ENCODE data around the gene FPR2. TPM values are rescaled to one million over a fixed set of nuclear protein-coding genes. Genes with fewer than 3 reads are reported as not detected.
A peak's percentile ranks its signal among the peaks of the same experiment; 100 is the strongest.

Gene FPR2
- total RNA-seq (1 to 10 TPM in 1 of 2 donors, under 1 TPM in 1; 0.33 to 5.6 TPM), polyA plus RNA-seq (ENCODE audit: insufficient read length in 2 of 2) (not detected)
- long read RNA-seq, donor 1, result 0 reads
- long read RNA-seq, donor 2, result 0 reads
- long read RNA-seq, donor 3, result 0 reads
- long read RNA-seq, donor 4, result 0 reads

- no peaks in the 10 kb centered on the region for H3K36me3 ChIP-seq (ENCODE audit: control insufficient read depth, insufficient read depth, low read length)
- WGBS (ENCODE audit: insufficient coverage), result 79% methylated on average over 3 of the region's 8 CpGs
- no peak for DNase-seq (ENCODE audit: low read depth in 4 of 6, low spot score in 6 of 6)
- no peaks in the 10 kb centered on the region for H3K9me3 ChIP-seq (ENCODE audit: control insufficient read depth, insufficient read depth, low read length)
- H3K27ac ChIP-seq (ENCODE audit: low read depth, low read length), result no peak within 1 kb of the TSS
- no peaks in the 10 kb centered on the region for H3K27me3 ChIP-seq (ENCODE audit: control insufficient read depth, insufficient read depth, low read length)
- no peaks in the 10 kb centered on the region for H3K4me1 ChIP-seq (ENCODE audit: control insufficient read depth, insufficient read depth, low read length)
- no peak within 1 kb of the TSS for H3K4me3 ChIP-seq (ENCODE audit: low read depth, low read length)
These were observed at the start of gene FPR2 for GRCh38 chr19:51760697-51761356. Gene FPR2 (plus strand): TSS chr19:51761180. CDS start chr19:51768659, 7,479 bp downstream.

DNA sequence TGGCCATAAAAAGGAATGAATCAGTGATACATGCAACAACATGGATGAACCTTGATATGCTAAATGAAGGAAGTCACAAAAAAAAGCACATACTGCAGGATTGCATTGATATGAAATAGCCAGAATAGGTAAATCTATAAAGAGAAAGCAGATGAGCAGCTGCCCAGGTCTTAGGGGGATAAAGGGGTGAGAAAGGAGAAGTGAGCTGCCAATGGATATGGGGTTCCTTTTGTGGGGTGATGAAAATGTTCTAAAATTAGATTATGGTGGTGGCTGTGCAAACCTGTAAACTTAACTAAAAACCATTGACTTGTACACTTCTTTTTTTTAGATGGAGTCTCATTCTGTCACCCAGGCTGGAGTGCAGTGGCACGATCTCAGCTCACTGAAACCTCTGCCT lies 49.3 kb upstream of the FPR2 start:
- Histone ChIP-seq H3K9me3 (ENCODE audit: control insufficient read depth, insufficient read depth, low read length) (no peaks in the 10 kb centered on the region), H3K27me3 (ENCODE audit: control insufficient read depth, insufficient read depth, low read length) (no peaks in the 10 kb centered on the region), H3K4me1 (ENCODE audit: control insufficient read depth, insufficient read depth, low read length) (no peaks in the 10 kb centered on the region), H3K27ac (ENCODE audit: low read depth, low read length) (no peak overlapping the region), H3K4me3 (ENCODE audit: low read depth, low read length) (no peak overlapping the region), H3K36me3 (ENCODE audit: control insufficient read depth, insufficient read depth, low read length) (peaks cover 15% of the 10 kb centered on the region)
- no peak for DNase-seq (ENCODE audit: low read depth in 4 of 6, low spot score in 6 of 6)
- WGBS (ENCODE audit: insufficient coverage), result 100% methylated on average over 1 of the region's 1 CpG

DNA sequence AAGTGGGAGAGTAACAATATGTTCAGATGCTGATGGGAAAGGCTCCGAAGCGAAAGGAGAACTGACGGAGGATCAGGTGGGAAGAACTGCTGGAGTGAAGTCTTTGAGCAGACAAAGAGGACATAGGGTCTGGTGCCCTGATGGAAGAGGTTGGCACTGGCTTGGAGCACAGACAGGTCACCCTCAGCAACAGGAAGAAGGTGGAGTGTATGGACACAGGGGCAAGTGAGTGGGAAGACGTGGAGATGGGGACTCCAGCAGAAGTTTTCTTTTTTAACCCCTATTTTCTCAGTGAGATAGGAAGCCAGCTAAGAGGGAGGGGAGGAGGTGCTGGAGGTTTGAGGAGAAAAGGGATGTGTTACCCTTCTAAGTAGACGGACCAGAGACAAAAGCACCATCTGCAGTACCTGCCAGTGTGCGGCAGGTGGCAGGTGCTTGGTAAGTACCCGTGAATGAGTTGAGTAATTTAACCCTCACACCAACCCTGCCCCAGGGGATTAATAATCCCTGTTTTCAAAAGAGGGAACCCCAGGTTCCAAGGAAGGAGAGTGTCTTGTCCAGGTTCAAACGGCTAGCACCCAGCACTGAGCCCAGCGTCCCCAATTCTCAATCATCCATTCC lies 48.4 kb upstream of the FPR2 start:
- H3K36me3 ChIP-seq (ENCODE audit: control insufficient read depth, insufficient read depth, low read length), result peaks cover 12% of the 10 kb centered on the region
- 89% methylated on average over 3 of the region's 9 CpGs for whole genome bisulfite sequencing (ENCODE audit: insufficient coverage)
- no peaks in the 10 kb centered on the region for H3K9me3 ChIP-seq (ENCODE audit: control insufficient read depth, insufficient read depth, low read length)
- no peaks in the 10 kb centered on the region for H3K27me3 ChIP-seq (ENCODE audit: control insufficient read depth, insufficient read depth, low read length)
- no peak overlapping the region for H3K27ac ChIP-seq (ENCODE audit: low read depth, low read length)
- peak in 1 of 6 donors; percentile 38 for DNase-seq (ENCODE audit: low read depth in 4 of 6, low spot score in 6 of 6)
- no peaks in the 10 kb centered on the region for H3K4me1 ChIP-seq (ENCODE audit: control insufficient read depth, insufficient read depth, low read length)
- no peak overlapping the region for H3K4me3 ChIP-seq (ENCODE audit: low read depth, low read length)

DNA sequence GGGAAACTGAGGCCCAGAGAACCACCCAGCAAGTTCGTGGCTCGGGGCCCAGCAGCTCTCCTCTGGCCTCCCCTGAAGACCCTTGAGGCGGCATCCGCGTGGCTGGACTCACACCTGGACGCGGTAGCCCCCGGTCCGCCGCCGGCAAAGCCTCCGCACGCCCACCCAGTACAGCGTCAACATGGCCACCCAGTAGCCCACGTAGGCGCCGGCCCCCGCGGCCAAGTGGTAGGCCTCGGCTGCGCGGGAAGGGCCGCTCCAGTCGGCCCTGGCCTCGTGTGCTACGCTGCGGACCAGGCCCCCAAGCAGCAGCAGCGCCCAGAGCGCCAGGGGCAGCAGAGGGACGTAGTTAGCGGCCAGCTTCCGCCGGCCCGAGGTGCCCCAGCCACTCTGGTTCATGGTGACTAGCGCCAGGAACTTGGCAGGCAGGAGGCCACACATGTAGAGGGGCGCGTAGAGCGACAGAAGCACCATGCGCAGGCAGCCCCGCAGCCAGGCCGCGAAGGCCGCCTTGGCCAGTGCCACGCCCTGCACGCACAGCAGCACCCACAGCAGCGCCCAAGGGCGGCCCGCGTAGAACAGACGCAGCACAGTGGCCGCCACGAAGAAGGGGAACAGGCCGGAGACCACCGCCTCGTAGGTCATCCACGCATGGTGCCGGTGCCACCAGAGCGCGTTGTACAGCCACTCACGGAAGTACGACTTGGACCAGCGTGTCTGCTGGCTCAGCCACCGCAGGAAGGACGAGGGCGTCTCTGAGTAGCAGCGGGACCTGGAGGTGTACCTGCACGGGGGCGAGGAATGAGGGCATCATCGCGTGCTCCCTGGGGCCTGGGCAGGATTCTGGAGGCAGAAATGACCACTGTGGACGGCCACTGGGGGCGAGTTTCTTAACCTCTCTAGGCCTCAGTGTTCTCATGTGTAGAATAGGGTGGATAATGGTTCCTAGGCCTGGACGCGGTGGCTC lies 47.4 kb upstream of the FPR2 start:
- peaks cover 9% of the 10 kb centered on the region for H3K36me3 ChIP-seq (ENCODE audit: control insufficient read depth, insufficient read depth, low read length)
- WGBS (ENCODE audit: insufficient coverage), result 91% methylated on average over 72 of the region's 74 CpGs
- no peak for DNase-seq (ENCODE audit: low read depth in 4 of 6, low spot score in 6 of 6)

GRCh38 chr19:51714848-51715247 lies 46.1 kb upstream of the FPR2 start:
- H3K36me3 ChIP-seq (ENCODE audit: control insufficient read depth, insufficient read depth, low read length), result peaks cover 9% of the 10 kb centered on the region
- peaks cover 14% of the 10 kb centered on the region for H3K27me3 ChIP-seq (ENCODE audit: control insufficient read depth, insufficient read depth, low read length)
- peaks cover 7% of the 10 kb centered on the region for H3K4me1 ChIP-seq (ENCODE audit: control insufficient read depth, insufficient read depth, low read length)
- no peaks in the 10 kb centered on the region for H3K9me3 ChIP-seq (ENCODE audit: control insufficient read depth, insufficient read depth, low read length)
- 85% methylated on average over 3 of the region's 3 CpGs for WGBS (ENCODE audit: insufficient coverage)
- DNase-seq (ENCODE audit: low read depth in 4 of 6, low spot score in 6 of 6), result no peak
- H3K4me3 ChIP-seq (ENCODE audit: low read depth, low read length), result no peak overlapping the region
- H3K27ac ChIP-seq (ENCODE audit: low read depth, low read length), result no peak overlapping the region

More for the DNA sequence above, 47.4 kb upstream of the FPR2 start:
- H3K4me1 ChIP-seq (ENCODE audit: control insufficient read depth, insufficient read depth, low read length), result no peaks in the 10 kb centered on the region
- no peak overlapping the region for H3K27ac ChIP-seq (ENCODE audit: low read depth, low read length)
- no peak overlapping the region for H3K4me3 ChIP-seq (ENCODE audit: low read depth, low read length)
- H3K27me3 ChIP-seq (ENCODE audit: control insufficient read depth, insufficient read depth, low read length), result peaks cover 3% of the 10 kb centered on the region
- no peaks in the 10 kb centered on the region for H3K9me3 ChIP-seq (ENCODE audit: control insufficient read depth, insufficient read depth, low read length)

- Histone ChIP-seq H3K4me1 (ENCODE audit: control insufficient read depth, insufficient read depth, low read length) (peaks cover 7% of the 10 kb centered on the region), H3K9me3 (ENCODE audit: control insufficient read depth, insufficient read depth, low read length) (no peaks in the 10 kb centered on the region), H3K4me3 (ENCODE audit: low read depth, low read length) (no peak overlapping the region), H3K27ac (ENCODE audit: low read depth, low read length) (no peak overlapping the region), H3K27me3 (ENCODE audit: control insufficient read depth, insufficient read depth, low read length) (peaks cover 23% of the 10 kb centered on the region), H3K36me3 (ENCODE audit: control insufficient read depth, insufficient read depth, low read length) (peaks cover 9% of the 10 kb centered on the region)
- WGBS (ENCODE audit: insufficient coverage), result 88% methylated on average over 1 of the region's 3 CpGs
- no peak for DNase-seq (ENCODE audit: low read depth in 4 of 6, low spot score in 6 of 6)
These were observed 45.1 kb upstream of the FPR2 start for GRCh38 chr19:51715850-51716249.

DNA sequence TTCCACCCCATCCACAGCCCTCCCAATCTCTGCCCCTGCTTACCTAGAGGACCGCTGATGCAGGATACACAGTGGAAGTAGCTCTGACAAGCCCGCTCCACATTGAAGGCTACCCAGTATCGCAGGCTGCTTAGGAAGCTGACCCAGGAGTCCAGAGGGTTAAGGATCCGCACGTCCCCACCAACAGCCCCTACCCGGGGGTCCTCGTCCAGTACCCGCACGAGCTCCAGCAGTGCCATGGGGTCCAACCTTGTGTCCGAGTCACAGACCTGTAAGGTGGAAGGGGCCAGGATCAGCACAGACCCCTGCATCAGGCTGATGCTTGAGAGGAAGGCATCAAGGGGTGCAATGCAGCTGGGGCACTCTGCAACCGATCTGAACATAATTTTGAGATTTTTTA lies 44.1 kb upstream of the FPR2 start:
- peaks cover 7% of the 10 kb centered on the region for H3K4me1 ChIP-seq (ENCODE audit: control insufficient read depth, insufficient read depth, low read length)
- peaks cover 9% of the 10 kb centered on the region for H3K36me3 ChIP-seq (ENCODE audit: control insufficient read depth, insufficient read depth, low read length)
- H3K4me3 ChIP-seq (ENCODE audit: low read depth, low read length), result no peak overlapping the region
- WGBS (ENCODE audit: insufficient coverage), result 72% methylated on average over 10 of the region's 11 CpGs
- no peak for DNase-seq (ENCODE audit: low read depth in 4 of 6, low spot score in 6 of 6)
- no peaks in the 10 kb centered on the region for H3K9me3 ChIP-seq (ENCODE audit: control insufficient read depth, insufficient read depth, low read length)
- H3K27me3 ChIP-seq (ENCODE audit: control insufficient read depth, insufficient read depth, low read length), result peaks cover 29% of the 10 kb centered on the region
- H3K27ac ChIP-seq (ENCODE audit: low read depth, low read length), result no peak overlapping the region

GRCh38 chr19:51719251-51719988 lies 41.6 kb upstream of the FPR2 start:
- H3K27ac ChIP-seq (ENCODE audit: low read depth, low read length), result no peak overlapping the region
- H3K4me3 ChIP-seq (ENCODE audit: low read depth, low read length), result peak overlapping the region; percentile 22
- H3K27me3 ChIP-seq (ENCODE audit: control insufficient read depth, insufficient read depth, low read length), result peaks cover 34% of the 10 kb centered on the region
- peaks cover 12% of the 10 kb centered on the region for H3K4me1 ChIP-seq (ENCODE audit: control insufficient read depth, insufficient read depth, low read length)
- H3K36me3 ChIP-seq (ENCODE audit: control insufficient read depth, insufficient read depth, low read length), result no peaks in the 10 kb centered on the region
- 1% methylated on average over 83 of the region's 83 CpGs for WGBS (ENCODE audit: insufficient coverage)
- no peaks in the 10 kb centered on the region for H3K9me3 ChIP-seq (ENCODE audit: control insufficient read depth, insufficient read depth, low read length)
- DNase-seq (ENCODE audit: low read depth in 4 of 6, low spot score in 6 of 6), result peak in 1 of 6 donors; percentile 71

DNA sequence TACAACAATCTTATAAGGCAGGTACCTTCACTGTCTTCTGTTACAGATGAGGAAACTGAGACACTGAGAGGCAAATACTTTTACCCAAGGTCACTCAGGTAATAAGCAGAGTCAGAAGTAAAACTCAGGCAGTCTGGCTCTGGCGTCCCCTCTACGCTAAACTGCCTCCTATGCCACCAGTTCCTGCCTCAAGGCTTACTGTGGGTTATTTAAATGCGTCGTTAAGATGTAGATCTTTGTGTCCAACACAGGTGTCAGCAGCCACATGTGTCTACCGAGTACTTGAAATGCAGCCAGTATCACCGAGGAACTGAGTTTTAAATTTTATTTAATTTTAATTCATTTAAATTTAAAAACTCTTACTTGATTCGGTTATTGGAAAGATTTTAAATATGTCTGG lies 39.1 kb upstream of the FPR2 start:
- WGBS (ENCODE audit: insufficient coverage), result 82% methylated on average over 2 of the region's 7 CpGs
- no peak for DNase-seq (ENCODE audit: low read depth in 4 of 6, low spot score in 6 of 6)
- H3K27ac ChIP-seq (ENCODE audit: low read depth, low read length), result no peak overlapping the region
- peaks cover 21% of the 10 kb centered on the region for H3K4me1 ChIP-seq (ENCODE audit: control insufficient read depth, insufficient read depth, low read length)
- no peaks in the 10 kb centered on the region for H3K9me3 ChIP-seq (ENCODE audit: control insufficient read depth, insufficient read depth, low read length)
- no peaks in the 10 kb centered on the region for H3K36me3 ChIP-seq (ENCODE audit: control insufficient read depth, insufficient read depth, low read length)
- no peak overlapping the region for H3K4me3 ChIP-seq (ENCODE audit: low read depth, low read length)
- H3K27me3 ChIP-seq (ENCODE audit: control insufficient read depth, insufficient read depth, low read length), result peaks cover 38% of the 10 kb centered on the region
